ENCODE measurements around the gene MTG2. TPM values are rescaled to one million over a fixed set of nuclear protein-coding genes. Genes with fewer than 3 reads are reported as not detected.

Gene MTG2
- total and polyA plus RNA-seq, 2 of the 13 experiments (the other 11 are each of a cell fraction or from before 2014, with no cell fraction given): 20.4 to 37.8 TPM

GRCh38 chr20:62134735-62135231, 48.0 kb upstream of the MTG2 start (continued):
- 0 out of 2 replicates have a peak, but pooled peaks have one; percentile 61 for TF ChIP-seq ZNF225 (CRISPR knock-in tag; IDR thresholded peaks at IDR 0.05)
- TF ChIP-seq, protein P1, sequence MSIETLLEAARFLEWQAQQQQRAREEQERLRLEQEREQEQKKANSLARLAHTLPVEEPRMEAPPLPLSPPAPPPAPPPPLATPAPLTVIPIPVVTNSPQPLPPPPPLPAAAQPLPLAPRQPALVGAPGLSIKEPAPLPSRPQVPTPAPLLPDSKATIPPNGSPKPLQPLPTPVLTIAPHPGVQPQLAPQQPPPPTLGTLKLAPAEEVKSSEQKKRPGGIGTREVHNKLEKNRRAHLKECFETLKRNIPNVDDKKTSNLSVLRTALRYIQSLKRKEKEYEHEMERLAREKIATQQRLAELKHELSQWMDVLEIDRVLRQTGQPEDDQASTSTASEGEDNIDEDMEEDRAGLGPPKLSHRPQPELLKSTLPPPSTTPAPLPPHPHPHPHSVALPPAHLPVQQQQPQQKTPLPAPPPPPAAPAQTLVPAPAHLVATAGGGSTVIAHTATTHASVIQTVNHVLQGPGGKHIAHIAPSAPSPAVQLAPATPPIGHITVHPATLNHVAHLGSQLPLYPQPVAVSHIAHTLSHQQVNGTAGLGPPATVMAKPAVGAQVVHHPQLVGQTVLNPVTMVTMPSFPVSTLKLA (IDR thresholded peaks at IDR 0.05): peak; percentile 28
- TF ChIP-seq, protein P2, sequence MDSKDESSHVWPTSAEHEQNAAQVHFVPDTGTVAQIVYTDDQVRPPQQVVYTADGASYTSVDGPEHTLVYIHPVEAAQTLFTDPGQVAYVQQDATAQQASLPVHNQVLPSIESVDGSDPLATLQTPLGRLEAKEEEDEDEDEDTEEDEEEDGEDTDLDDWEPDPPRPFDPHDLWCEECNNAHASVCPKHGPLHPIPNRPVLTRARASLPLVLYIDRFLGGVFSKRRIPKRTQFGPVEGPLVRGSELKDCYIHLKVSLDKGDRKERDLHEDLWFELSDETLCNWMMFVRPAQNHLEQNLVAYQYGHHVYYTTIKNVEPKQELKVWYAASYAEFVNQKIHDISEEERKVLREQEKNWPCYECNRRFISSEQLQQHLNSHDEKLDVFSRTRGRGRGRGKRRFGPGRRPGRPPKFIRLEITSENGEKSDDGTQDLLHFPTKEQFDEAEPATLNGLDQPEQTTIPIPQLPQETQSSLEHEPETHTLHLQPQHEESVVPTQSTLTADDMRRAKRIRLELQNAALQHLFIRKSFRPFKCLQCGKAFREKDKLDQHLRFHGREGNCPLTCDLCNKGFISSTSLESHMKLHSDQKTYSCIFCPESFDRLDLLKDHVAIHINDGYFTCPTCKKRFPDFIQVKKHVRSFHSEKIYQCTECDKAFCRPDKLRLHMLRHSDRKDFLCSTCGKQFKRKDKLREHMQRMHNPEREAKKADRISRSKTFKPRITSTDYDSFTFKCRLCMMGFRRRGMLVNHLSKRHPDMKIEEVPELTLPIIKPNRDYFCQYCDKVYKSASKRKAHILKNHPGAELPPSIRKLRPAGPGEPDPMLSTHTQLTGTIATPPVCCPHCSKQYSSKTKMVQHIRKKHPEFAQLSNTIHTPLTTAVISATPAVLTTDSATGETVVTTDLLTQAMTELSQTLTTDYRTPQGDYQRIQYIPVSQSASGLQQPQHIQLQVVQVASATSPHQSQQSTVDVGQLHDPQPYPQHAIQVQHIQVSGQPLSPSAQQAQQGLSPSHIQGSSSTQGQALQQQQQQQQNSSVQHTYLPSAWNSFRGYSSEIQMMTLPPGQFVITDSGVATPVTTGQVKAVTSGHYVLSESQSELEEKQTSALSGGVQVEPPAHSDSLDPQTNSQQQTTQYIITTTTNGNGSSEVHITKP (CRISPR knock-in tag; IDR thresholded peaks at IDR 0.05; ENCODE audit: low read depth): peak; percentile 80; the same call in 1 of the 2 replicates
- TF ChIP-seq GMEB1 (CRISPR knock-in tag; IDR thresholded peaks at IDR 0.05; ENCODE audit: borderline replicate concordance): peak; percentile 53; the same call in 1 of the 2 replicates
- TF ChIP-seq, protein P3, sequence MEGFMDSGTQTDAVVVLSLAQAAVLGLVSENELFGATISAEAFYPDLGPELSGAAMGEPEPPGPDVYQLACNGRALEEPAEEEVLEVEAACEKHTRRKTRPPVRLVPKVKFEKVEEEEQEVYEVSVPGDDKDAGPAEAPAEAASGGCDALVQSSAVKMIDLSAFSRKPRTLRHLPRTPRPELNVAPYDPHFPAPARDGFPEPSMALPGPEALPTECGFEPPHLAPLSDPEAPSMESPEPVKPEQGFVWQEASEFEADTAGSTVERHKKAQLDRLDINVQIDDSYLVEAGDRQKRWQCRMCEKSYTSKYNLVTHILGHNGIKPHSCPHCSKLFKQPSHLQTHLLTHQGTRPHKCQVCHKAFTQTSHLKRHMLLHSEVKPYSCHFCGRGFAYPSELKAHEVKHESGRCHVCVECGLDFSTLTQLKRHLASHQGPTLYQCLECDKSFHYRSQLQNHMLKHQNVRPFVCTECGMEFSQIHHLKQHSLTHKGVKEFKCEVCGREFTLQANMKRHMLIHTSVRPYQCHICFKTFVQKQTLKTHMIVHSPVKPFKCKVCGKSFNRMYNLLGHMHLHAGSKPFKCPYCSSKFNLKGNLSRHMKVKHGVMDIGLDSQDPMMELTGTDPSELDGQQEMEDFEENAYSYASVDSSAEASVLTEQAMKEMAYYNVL (CRISPR knock-in tag; IDR thresholded peaks at IDR 0.05; ENCODE audit: borderline replicate concordance): 0 out of 2 replicates have a peak, but pooled peaks have one; percentile 16
- peak; percentile 72 for TF ChIP-seq SPEN (CRISPR knock-in tag; IDR thresholded peaks at IDR 0.05; ENCODE audit: low read depth)
- peak; percentile 58 to 62; a peak in 2 of 4 replicates for TF ChIP-seq EP300 (IDR thresholded peaks at IDR 0.05; ENCODE audit: low read depth in 2 of 2, low read length in 2 of 2)
- TF ChIP-seq EP300 (CRISPR knock-in tag; IDR thresholded peaks at IDR 0.05; ENCODE audit: borderline replicate concordance): peak; percentile 53; the same call in 1 of the 2 replicates
- TF ChIP-seq ZNF768 (CRISPR knock-in tag; IDR thresholded peaks at IDR 0.05): peak; percentile 57; the same call in 1 of the 2 replicates
- TF ChIP-seq, protein P4, sequence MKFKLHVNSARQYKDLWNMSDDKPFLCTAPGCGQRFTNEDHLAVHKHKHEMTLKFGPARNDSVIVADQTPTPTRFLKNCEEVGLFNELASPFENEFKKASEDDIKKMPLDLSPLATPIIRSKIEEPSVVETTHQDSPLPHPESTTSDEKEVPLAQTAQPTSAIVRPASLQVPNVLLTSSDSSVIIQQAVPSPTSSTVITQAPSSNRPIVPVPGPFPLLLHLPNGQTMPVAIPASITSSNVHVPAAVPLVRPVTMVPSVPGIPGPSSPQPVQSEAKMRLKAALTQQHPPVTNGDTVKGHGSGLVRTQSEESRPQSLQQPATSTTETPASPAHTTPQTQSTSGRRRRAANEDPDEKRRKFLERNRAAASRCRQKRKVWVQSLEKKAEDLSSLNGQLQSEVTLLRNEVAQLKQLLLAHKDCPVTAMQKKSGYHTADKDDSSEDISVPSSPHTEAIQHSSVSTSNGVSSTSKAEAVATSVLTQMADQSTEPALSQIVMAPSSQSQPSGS (CRISPR knock-in tag; IDR thresholded peaks at IDR 0.05): peak; percentile 50; the same call in 1 of the 2 replicates
- TF ChIP-seq, protein P5, sequence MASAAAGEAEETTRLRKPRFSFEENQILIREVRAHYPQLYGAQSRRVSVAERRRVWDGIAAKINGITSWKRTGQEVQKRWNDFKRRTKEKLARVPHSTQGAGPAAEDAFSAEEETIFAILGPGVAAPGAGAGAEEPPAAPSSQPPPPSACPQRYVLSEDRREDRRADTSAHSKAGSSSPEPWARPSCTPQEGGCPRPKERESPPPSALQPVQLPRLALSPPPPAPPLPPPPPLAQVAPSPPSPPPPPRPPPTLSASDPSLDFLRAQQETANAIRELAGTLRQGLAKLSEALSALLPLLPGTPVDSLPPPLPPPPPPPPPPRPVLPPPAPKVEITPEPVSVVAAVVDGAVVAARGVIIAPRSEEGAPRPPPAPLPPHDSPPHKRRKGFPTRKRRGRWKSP (CRISPR knock-in tag; IDR thresholded peaks at IDR 0.05): peak; percentile 36; the same call in 1 of the 2 replicates
- peak; percentile 89 for TF ChIP-seq FOXK1 (CRISPR knock-in tag; IDR thresholded peaks at IDR 0.05; ENCODE audit: borderline replicate concordance, low read depth)
- 0 out of 2 replicates have a peak, but pooled peaks have one; percentile 53 for TF ChIP-seq ZNF670 (CRISPR knock-in tag; IDR thresholded peaks at IDR 0.05; ENCODE audit: borderline replicate concordance)
- no peak for TF ChIP-seq ZNF33B (CRISPR knock-in tag; IDR thresholded peaks at IDR 0.05)
- TF ChIP-seq SALL1 (CRISPR knock-in tag; IDR thresholded peaks at IDR 0.05): peak; percentile 93
- peak; percentile 64; the same call in 1 of the 2 replicates for TF ChIP-seq ZSCAN12 (CRISPR knock-in tag; IDR thresholded peaks at IDR 0.05)
- peak; percentile 83; the same call in 1 of the 2 replicates for TF ChIP-seq TMF1 (CRISPR knock-in tag; IDR thresholded peaks at IDR 0.05; ENCODE audit: low read depth)

Measured in HepG2 (cell line).